ENCODE measurements around the gene GSTM2. TPM values are rescaled to one million over a fixed set of nuclear protein-coding genes. Genes with fewer than 3 reads are reported as not detected.
"Not testable (repeated sequence)": the region's sequence is repeated elsewhere in the genome, so short reads cannot be mapped to it uniquely, and the experiment has no call there.

The GSTM2 gene
- total RNA-seq, 4 donors from 2014 or later = 32.1 to 154 (median 72.1) TPM

DNA sequence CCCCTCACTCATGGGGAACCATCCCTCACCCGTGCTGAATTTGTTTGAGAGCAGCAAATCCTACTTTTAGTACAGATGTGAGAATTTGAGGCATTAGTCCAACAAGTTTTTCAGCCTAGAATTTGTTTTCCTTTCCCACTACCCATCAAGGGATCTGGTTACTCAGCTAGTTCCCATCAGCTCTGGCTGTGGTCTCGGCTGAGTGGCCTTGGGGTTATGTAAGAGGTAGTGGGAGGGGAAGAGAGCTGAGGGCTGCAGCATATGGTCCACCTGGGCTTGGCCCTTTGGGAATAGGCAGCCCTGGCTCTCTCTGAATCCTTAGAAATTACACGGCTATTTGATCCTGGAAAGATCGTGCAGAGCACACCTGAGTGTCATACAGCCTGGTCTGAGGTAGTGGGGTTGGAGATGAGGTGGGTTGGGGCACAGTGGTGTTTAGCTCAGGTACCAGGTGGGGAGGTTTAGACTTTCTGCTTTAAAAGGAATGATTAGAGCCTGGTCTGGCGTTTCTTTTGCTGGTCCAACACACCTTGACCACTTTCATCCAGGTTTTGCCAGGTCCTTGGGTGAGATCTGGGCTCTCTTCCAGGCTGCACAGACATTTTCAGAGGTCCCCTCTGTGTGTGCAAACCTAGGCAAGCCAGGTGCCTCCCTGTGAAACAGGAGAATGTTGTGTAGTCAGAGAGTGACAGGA is 7.7 kb upstream of the GSTM2 start:
- H3K27ac ChIP-seq = no peak overlapping the region
- no peak overlapping the region for H3K4me3 ChIP-seq
- TF ChIP-seq, protein P1, sequence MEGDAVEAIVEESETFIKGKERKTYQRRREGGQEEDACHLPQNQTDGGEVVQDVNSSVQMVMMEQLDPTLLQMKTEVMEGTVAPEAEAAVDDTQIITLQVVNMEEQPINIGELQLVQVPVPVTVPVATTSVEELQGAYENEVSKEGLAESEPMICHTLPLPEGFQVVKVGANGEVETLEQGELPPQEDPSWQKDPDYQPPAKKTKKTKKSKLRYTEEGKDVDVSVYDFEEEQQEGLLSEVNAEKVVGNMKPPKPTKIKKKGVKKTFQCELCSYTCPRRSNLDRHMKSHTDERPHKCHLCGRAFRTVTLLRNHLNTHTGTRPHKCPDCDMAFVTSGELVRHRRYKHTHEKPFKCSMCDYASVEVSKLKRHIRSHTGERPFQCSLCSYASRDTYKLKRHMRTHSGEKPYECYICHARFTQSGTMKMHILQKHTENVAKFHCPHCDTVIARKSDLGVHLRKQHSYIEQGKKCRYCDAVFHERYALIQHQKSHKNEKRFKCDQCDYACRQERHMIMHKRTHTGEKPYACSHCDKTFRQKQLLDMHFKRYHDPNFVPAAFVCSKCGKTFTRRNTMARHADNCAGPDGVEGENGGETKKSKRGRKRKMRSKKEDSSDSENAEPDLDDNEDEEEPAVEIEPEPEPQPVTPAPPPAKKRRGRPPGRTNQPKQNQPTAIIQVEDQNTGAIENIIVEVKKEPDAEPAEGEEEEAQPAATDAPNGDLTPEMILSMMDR (IDR thresholded peaks at IDR 0.05) = no peak
- TF ChIP-seq POLR2A (IDR thresholded peaks at IDR 0.05) = no peak
- no peak for DNase-seq
- H3K4me1 ChIP-seq = no peaks in the 10 kb centered on the region
- H3K9me3 ChIP-seq = no peaks in the 10 kb centered on the region
- H3K27me3 ChIP-seq = no peaks in the 10 kb centered on the region
- H3K36me3 ChIP-seq = no peaks in the 10 kb centered on the region
- intact Hi-C loops (cut with DNase I; ENCODE audit: low total_unique reads) = loop anchor here (10.0 kb wide), 1 partner anchor 325 kb away; the partner anchor contains the start of gene AHCYL1

DNA sequence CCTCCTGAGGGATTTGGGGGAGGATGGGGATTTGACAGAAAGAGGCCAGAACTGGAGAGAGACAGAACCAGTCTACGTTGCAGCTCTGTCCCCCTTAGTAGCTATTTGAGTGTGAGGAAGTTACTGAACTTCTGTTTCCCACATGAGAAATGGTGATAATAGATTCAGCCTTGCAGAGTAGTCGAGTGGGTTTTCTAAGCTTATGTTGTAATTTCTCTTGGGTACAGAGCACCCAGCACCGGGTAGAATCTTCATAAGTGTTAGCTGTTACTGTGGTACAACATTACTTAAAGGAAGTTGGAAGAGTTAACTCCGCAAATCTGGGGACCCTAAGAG is 7.2 kb upstream of the GSTM2 start:
- DNase-seq; H3K27ac ChIP-seq; intact Hi-C loops (cut with DNase I; ENCODE audit: low total_unique reads); H3K36me3 ChIP-seq; H3K4me3 ChIP-seq; H3K27me3 ChIP-seq; H3K9me3 ChIP-seq; H3K4me1 ChIP-seq: not testable (repeated sequence)

DNA sequence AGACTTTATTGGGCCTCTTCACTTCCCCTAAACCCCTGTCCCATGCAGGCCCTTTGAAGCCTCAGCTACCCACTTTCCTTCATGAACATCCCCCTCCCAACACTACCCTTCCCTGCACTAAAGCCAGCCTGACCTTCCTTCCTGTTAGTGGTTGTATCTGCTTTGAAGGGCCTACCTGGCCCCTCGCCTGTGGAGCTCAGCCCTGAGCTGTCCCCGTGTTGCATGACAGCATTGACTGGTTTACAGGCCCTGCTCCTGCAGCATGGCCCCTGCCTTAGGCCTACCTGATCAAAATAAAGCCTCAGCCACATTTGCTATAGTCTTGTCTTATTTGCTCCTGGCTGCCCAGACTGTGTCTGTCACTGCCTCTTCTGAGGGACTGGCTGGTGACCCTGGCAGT is 6.5 kb upstream of the GSTM2 start:
- Histone ChIP-seq H3K4me1 (no peaks in the 10 kb centered on the region), H3K36me3 (no peaks in the 10 kb centered on the region), H3K4me3 (no peak overlapping the region), H3K27me3 (no peaks in the 10 kb centered on the region), H3K9me3 (no peaks in the 10 kb centered on the region), H3K27ac (no peak overlapping the region)
- TF ChIP-seq POLR2A (IDR thresholded peaks at IDR 0.05) = no peak
- TF ChIP-seq, protein P1 (IDR thresholded peaks at IDR 0.05) = no peak
- no peak for DNase-seq
- intact Hi-C loops (cut with DNase I; ENCODE audit: low total_unique reads) = no loop called here

DNA sequence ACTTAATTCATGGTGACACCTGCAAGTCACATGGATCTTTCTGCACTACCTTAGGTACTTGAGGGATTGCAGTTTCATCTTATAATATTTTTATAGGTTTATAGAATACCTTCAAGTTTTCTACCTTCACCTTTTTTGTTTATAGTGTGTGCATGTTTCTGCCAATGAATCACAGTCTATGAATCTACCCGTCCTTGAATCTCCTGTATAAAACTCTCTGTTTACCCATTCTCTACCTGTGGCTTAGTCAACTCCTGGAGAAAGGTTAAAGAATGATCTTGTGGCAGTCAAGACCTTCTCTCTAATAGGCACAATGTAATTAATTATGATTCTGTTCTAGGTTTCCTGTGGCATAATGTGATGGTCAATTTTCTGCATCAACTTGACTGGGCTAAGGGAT is 3.2 kb upstream of the GSTM2 start:
- intact Hi-C loops (cut with DNase I; ENCODE audit: low total_unique reads) = no loop called here
- Histone ChIP-seq H3K4me1 (no peaks in the 10 kb centered on the region), H3K36me3 (no peaks in the 10 kb centered on the region), H3K27ac (no peak overlapping the region), H3K27me3 (no peaks in the 10 kb centered on the region), H3K4me3 (no peak overlapping the region), H3K9me3 (no peaks in the 10 kb centered on the region)
- DNase-seq = no peak
- TF ChIP-seq, protein P1 (IDR thresholded peaks at IDR 0.05) = no peak
- no peak for TF ChIP-seq POLR2A (IDR thresholded peaks at IDR 0.05)

DNA sequence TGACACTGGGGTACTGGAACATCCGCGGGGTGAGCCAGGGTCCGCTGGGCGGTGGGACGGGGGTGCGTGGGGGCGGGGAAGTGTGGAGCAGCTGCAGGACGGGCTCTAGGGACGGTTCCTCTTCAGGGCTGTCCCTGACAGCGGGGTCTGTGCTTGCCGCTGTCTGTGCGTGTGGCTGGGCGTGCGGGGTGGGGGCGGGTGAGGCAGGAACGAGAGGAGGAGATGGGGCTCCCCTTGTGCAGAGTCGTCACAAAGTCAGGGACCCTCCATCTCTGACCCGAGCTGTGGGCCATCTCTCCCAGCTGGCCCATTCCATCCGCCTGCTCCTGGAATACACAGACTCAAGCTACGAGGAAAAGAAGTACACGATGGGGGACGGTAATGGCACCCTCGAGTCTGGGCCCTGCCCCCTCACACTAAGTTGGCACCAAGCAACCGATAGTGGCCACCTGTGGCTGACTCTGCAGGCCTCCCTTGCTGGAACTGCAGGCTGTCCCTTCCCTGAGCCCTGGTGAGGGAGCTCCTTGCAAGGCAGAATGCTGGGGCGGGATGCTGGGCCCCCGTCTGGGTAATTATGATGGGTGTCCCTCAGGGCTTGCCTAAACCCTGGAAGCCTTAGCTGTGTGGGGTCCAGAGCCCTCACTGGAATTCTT is 392 bp downstream of the GSTM2 start:
- DNase-seq = no peak

More for the DNA sequence above, 392 bp downstream of the GSTM2 start:
- no peaks in the 10 kb centered on the region for H3K9me3 ChIP-seq
- H3K4me3 ChIP-seq = peak overlapping the region; percentile 52 to 82
- intact Hi-C loops (cut with DNase I; ENCODE audit: low total_unique reads) = no loop called here
- TF ChIP-seq, protein P1 (IDR thresholded peaks at IDR 0.05) = no peak
- TF ChIP-seq POLR2A (IDR thresholded peaks at IDR 0.05) = no peak
- H3K27ac ChIP-seq = peak overlapping the region; percentile 12 to 76
- no peaks in the 10 kb centered on the region for H3K36me3 ChIP-seq
- H3K27me3 ChIP-seq = no peaks in the 10 kb centered on the region
- H3K4me1 ChIP-seq = no peaks in the 10 kb centered on the region
